Measurements from ENCODE around the gene TMEM132D.
"Not testable (repeated sequence)": the region's sequence is repeated elsewhere in the genome, so short reads cannot be mapped to it uniquely, and the experiment has no call there.

Gene TMEM132D

DNA sequence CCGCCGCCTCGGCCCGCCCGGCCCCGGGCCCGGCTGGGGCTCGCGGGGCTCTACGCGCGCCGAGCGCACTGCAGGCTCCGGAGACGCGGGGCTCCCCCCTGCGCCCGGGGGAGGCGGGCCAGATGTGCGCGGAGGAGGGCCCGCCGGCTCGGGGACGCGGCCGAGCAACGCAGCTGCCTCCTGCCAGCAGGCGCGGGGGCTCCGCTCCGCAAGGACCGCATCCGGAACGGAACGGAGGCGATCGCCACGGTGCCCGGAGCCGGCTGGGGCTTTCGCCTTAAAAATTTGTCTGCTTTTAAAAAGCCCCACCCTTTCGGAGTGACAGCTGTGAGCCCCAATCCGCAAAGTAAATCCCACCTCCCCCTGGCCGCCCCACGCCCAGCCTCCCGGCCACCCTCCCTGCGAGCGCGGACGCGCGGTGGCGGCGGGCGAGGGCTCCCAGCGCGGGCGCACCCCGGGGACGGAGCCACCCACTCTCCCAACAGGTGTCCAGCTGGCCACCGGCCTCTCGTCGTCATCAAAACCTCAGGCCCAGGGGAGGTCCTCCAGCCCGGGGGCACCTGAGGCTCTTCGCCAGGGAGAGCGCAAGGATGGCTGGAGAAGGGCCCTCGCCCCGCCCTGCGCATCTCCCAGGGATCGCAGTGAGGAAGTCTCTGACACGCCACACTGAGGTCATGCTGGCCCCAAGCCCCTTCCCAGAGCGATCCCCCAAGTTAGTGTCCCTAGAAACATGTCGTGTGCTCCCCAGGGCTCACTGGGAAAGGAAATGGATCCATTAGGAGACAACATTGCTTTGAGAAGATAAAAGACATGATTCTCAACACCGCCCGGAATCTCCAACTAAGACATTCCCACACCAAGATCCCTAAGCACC is at the start of gene TMEM132D:
TSS of gene TMEM132D (minus strand) at position 70 of the 874 bp plus-strand sequence.
- no peak for DNase-seq

- no peak for DNase-seq
Measured at GRCh38 chr12:129949651-129950050, 45.8 kb upstream of the TMEM132D start.

- no peak for DNase-seq
Measured at GRCh38 chr12:129941618-129942017, 37.8 kb upstream of the TMEM132D start.

DNA sequence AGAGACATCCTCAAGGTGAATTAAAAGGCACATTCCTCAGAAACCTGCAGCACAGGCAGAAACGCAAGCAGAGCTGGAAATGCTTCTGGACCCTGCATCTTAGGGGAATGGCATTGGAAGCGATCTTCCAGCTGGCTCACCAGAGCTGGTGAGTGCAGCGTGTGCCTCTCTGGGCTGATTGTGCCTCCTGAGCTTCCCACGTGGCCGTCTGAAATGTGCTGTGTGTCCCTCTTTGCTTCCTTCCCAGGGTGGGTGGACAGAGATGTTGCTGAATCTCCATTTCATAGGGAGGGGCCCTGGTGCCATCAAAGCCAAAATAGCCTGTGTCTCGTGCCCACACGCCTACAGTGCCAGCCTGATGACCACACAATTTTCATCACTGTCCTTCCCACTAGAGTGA is 34.3 kb upstream of the TMEM132D start:
- no peak for DNase-seq

DNA sequence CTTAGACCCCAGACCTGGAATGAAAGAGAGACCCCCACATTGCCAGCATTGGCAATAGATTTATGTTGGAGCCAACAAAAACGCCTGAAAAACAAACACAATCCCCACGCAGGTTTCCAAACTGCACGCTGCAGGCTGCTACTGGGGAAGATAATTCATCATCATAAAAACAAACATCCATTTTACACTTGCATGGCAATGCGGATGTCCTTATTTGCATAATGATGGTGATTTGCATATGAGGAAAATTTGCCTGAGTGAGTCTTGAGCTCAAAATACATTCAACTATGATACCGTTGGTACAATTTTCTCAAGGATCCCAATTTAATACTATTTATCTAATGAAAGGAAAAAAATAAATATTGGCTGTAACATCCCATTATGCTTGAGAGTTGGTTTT is 33.6 kb upstream of the TMEM132D start:
- no peak for DNase-seq

DNA sequence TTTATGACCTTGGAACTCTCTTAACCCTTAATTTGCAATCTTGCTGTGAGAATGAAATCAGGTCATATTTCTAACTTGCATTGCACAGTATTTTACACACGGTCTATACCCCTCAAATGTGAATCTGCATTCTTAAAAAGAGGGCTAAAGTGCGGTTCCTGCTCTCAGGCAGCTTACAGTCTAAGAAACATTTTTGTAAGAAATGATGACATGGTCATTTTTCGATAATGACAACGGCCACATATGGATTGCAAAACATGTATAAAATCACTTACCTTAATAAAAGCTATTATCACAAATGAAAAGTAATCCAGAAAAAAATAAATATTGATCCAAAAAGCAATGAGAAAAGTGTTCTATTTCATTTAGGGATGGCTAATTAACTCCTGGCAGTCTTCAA is 24.8 kb upstream of the TMEM132D start:
- no peak for DNase-seq

GRCh38 chr12:129927316-129927900 is 23.6 kb upstream of the TMEM132D start:
- DNase-seq = no peak

- peak; percentile 65 for DNase-seq
Measured at GRCh38 chr12:129911428-129912049, 7.7 kb upstream of the TMEM132D start.

DNA sequence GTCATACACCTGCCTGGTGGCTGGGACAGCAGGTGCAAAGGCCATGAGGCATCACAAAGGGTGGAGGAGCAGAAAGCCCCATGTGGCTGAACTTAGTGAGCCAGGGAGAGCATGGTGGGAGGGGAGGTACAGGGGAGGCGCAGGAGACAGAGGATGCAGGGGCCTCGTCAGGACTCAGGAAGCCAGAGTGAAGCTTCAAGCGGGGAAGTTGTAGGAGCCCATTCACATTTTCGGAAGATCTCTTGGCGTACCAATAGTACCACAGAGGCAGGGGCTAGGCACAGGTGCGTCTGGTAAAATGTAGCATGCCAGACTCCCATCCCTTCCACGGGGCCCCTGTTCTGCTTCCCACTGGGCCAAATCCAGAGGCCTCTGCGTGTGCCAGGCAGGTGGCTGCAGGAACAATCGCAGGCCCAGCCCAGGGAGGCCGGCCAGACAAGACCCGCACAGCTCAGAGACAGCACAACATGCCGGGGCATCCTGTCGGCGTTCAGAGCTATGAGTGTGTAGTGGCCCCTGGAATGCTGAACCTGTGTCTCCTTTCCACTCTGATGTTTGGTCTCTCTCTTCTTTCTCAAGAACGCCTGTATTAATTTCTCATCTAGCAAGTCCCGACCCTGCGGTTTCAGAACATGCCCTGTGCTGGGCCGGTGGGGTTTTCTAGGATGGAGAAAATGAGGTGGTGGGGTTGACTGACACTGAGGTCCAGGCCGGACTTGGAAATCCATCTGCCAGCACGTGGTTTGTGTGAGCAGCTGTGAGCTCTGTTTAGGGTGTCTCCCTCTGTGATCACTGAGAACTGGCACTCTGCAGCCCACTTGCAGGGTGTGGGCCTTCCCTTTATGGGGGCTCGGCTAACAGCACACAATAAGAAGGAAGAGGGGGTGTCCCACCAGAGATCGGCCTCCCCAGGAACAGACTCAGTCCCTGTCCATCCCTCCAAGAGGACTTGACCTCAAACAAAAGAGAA is 5.5 kb upstream of the TMEM132D start:
- DNase-seq = no peak

DNA sequence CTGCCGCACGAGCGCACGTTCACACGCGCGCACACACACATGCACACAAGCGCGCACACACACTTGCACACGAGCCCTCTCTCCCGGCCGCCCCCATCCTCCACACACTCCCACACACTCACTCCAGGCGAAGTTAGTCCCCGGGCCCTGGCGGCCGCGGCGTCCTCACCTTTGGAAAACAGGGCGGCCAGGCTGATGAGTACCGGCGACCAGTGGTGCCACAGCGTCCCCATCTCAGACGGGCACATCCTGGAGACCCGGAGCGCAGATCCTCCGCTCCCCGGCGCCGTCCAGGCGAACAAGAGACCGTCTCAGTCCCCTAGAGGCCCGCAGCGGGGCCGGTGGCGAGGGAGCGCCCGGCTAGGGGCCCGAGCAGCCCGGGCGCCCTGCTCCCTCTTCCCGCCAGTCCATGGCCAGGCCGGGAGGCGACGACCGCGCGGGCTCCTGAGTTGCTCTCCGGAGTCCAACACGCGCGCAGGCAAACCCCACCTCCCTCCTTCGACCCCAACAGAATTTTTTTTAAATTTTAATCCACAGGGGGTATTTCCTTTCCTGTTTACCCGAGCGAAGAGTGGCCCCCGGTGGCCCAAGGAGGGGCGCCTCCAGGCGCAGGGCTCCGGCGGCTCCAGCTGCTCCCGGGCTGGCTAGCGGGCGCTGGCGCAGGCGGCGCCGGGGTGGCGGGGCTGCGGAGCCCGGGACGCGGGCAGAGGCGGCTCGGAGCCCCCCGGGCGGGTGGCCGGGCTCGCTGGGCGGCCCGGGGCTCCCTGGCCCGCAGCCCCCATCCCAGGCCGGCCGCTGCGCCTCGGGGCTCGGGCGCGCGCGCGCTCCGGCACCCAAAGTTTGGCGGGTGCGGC is 506 bp downstream of the TMEM132D start:
- no peak for DNase-seq

GRCh38 chr12:129902371-129903091 is 1.3 kb downstream of the TMEM132D start:
- no peak for DNase-seq

DNA sequence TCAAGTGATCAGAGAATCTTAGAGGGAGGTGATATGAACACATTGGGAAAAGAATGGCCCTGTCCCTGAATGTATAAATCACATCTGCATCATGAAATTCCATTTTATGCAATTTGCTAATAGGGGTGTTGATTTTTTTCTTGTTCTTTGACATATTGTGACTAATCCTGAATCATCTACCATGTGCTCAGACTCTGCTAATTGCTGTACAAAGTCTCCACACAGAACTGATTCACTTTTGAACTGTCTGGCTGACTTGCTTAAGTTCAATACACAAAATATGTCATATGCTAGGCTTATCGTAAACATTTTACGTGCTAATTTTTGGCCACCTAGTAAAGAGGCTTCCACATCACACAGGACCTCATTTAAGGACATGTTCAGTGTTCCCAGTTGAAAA is 2.6 kb downstream of the TMEM132D start:
- DNase-seq = no peak

DNA sequence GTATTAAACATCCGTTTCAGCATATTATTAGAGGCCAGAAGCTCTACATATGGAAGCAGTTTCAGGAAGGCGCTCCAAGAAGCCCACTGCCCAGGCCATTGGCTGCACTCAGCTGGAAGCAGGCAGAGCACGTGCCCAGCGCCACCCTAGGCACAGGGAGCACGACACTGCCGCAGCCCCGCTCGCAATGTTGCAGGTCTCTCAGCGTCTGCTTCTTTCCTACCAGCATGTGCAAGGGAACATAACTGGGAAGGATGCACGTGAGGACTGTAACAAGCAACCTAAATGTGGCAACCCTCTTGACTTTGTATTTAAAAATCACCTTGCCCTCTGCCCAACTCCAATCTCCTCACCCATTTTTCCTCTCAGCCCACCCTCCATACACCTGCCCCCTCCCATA is 3.5 kb downstream of the TMEM132D start:
- DNase-seq = no peak

DNA sequence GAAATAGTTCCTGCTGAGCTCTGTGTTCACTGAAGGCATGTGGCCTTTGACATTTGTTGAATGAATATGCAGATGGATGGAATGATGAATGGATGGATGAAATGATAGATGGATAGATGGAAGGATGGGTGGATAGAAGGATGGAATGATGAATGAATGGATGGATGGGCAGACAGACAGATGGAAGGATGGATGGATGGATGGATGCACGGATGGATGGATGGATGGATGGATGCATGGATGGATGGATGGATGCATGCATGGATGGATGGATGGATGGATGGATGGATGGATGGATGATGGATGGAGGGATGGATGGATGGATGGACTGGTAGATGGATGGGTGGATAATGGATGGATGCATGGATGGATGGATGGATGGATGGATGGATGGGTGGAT is 4.8 kb downstream of the TMEM132D start:
- DNase-seq = not testable (repeated sequence)

- DNase-seq = no peak
Measured at GRCh38 chr12:129893691-129894090, 10.1 kb downstream of the TMEM132D start.

DNA sequence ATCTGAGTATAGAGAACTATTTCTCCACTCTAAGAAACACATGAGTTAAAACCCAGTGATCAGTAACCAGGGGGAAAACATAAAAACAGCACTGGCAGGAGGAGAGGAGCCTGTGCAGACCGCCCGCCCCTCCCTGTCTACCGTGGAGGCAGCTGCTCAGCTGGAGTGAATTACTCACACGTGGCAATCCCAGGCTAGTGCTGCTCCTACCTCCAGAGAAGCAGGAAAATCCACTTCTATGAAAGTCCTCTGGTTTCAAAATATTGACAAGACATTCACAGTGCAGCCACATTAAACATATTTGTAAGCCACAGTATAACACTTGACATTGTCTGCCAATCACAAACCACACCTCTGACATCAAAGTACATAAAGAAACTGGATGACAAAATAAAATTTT is 16.7 kb downstream of the TMEM132D start:
- peak; percentile 16 for DNase-seq

GRCh38 chr12:129886541-129886940 is 17.3 kb downstream of the TMEM132D start:
- no peak for DNase-seq

DNA sequence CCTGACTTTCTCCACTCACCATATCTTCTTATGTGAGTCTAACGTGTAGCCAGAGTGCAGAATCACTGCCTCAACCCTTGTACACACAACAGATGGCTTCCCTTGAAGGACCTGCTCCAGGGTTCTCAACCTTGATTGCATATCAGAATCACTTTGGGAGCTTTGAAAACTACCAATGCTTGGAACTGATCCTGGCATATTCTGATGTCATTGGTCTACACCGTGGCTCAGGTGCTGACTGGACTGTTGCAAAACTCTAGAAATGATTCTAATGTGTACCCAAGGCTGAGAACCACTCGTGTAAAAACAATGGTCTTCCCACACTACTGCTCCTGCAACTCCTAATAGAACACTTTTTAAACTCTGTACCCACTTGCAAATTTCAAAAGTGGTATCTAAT is 18.5 kb downstream of the TMEM132D start:
- DNase-seq = no peak

DNA sequence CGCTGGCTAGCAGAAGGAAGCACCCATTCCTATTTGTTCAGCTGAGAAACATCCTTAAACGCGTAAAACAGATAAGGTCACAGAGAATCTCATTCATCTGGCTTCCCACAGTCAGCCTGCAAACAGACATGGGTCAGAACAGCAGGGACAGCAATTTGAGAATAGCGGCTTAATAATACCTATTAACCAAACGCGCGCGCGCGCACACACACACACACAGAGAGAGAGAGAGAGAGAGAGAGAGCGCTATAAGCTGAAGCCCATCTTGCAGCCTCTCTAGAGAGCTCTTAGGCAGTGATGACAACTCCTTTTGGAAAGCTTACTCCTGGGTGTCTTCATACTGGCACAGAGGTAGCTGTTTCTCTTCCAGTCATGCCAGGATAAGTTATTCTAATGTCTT is 26.4 kb downstream of the TMEM132D start:
- no peak for DNase-seq

- DNase-seq = no peak
Measured at GRCh38 chr12:129873833-129874208, 30.0 kb downstream of the TMEM132D start.
